ENCODE measurements around the gene KIF18A.
"Not testable (repeated sequence)": the region's sequence is repeated elsewhere in the genome, so short reads cannot be mapped to it uniquely, and the experiment has no call there.

The KIF18A gene

GRCh38 chr11:28107750-28108618 is at the start of gene KIF18A, which contains the start of gene METTL15:
Gene KIF18A (minus strand): TSS chr11:28108156. CDS start chr11:28097947, 10,209 bp downstream.
Gene METTL15 (plus strand): TSS chr11:28108388. CDS start chr11:28113335, 4,947 bp downstream.
- DNase-seq (ENCODE audit: low spot score), result peak; percentile 100

GRCh38 chr11:28153586-28153985 is 45.6 kb upstream of the KIF18A start:
- DNase-seq (ENCODE audit: low spot score), result no peak

GRCh38 chr11:28152743-28153142 is 44.8 kb upstream of the KIF18A start:
- DNase-seq (ENCODE audit: low spot score), result no peak

GRCh38 chr11:28146123-28146751 is 38.3 kb upstream of the KIF18A start:
- DNase-seq (ENCODE audit: low spot score), result no peak

- DNase-seq (ENCODE audit: low spot score), result no peak
These were observed 36.9 kb upstream of the KIF18A start for GRCh38 chr11:28144808-28145207.

GRCh38 chr11:28142724-28143123 is 34.8 kb upstream of the KIF18A start:
- no peak for DNase-seq (ENCODE audit: low spot score)

- no peak for DNase-seq (ENCODE audit: low spot score)
These were observed 32.9 kb upstream of the KIF18A start for GRCh38 chr11:28140689-28141455.

- no peak for DNase-seq (ENCODE audit: low spot score)
These were observed 32.0 kb upstream of the KIF18A start for GRCh38 chr11:28139841-28140415.

- DNase-seq (ENCODE audit: low spot score), result no peak
These were observed 29.9 kb upstream of the KIF18A start for GRCh38 chr11:28137832-28138231.

- DNase-seq (ENCODE audit: low spot score), result no peak
These were observed 29.4 kb upstream of the KIF18A start for GRCh38 chr11:28137366-28137765.

GRCh38 chr11:28136157-28136556 is 28.2 kb upstream of the KIF18A start:
- DNase-seq (ENCODE audit: low spot score), result not testable (repeated sequence)

- DNase-seq (ENCODE audit: low spot score), result no peak
These were observed 25.2 kb upstream of the KIF18A start for GRCh38 chr11:28133146-28133545.

GRCh38 chr11:28132548-28132947 is 24.6 kb upstream of the KIF18A start:
- no peak for DNase-seq (ENCODE audit: low spot score)

- no peak for DNase-seq (ENCODE audit: low spot score)
These were observed 15.2 kb upstream of the KIF18A start for GRCh38 chr11:28123151-28123581.

- no peak for DNase-seq (ENCODE audit: low spot score)
These were observed 9.8 kb upstream of the KIF18A start for GRCh38 chr11:28117712-28118111.

- DNase-seq (ENCODE audit: low spot score), result no peak
These were observed 6.8 kb upstream of the KIF18A start for GRCh38 chr11:28114731-28115130.

- no peak for DNase-seq (ENCODE audit: low spot score)
These were observed 6.2 kb upstream of the KIF18A start for GRCh38 chr11:28114116-28114515.

- DNase-seq (ENCODE audit: low spot score), result no peak
These were observed 2.9 kb upstream of the KIF18A start for GRCh38 chr11:28110821-28111200.

GRCh38 chr11:28110108-28110820 is 2.3 kb upstream of the KIF18A start:
- peak; percentile 75 for DNase-seq (ENCODE audit: low spot score)

GRCh38 chr11:28108958-28109357 is 1.0 kb upstream of the KIF18A start:
- DNase-seq (ENCODE audit: low spot score), result no peak

- peak; percentile 51 for DNase-seq (ENCODE audit: low spot score)
These were observed 686 bp downstream of the KIF18A start for GRCh38 chr11:28107191-28107749.
